T-cell (primary cell): Measurements from ENCODE around the gene SVEP1. TPM values are rescaled to one million over a fixed set of nuclear protein-coding genes. Genes with fewer than 3 reads are reported as not detected.
A peak's percentile ranks its signal among the peaks of the same experiment; 100 is the strongest.

Experiments
- ATAC-seq, 4 experiments: fragments of 200-7000 bp in 3 of 4; fragments of 150-1000 bp in 1 of 4; cut with Tn5 transposase; replicated peaks in 1 of 4; 1 replicate in 3 of 4; 2 replicates in 1 of 4; pipeline ENCODE4 v1.10.0; 2021; ENCODE audit warnings: moderate library complexity in 3 of 4, mild to moderate bottlenecking in 2 of 4, moderate number of reproducible peaks in 1 of 4
- CTCF ChIA-PET, 2 donors: fragments of 300-600 bp; sonication (Branson Sonifier 250); formaldehyde crosslinking; loops; one replicate each; lab custom pipeline; 2022; ENCODE audit warnings: antibody characterized with exemption in 2 of 2; lab: Charles Lee
- POLR2A ChIA-PET, 2 donors: fragments of 300-600 bp; sonication (Branson Sonifier 250); formaldehyde crosslinking; loops; one replicate each; lab custom pipeline; 2022; ENCODE audit warnings: antibody characterized with exemption in 2 of 2; lab: Charles Lee
- DNase-seq, 35 experiments: peaks; one replicate each; pipeline versions ENCODE4 v3.0.0 to v3.0.0-alpha.2; 2013 to 2023
- H3K27ac ChIP-seq: one replicate; pipeline ENCODE4 v1.5.1; 2013; ENCODE audit warnings: low read length
- H3K27me3 ChIP-seq, 2 experiments: replicated peaks in 1 of 2; 1 replicate in 1 of 2; 2 replicates in 1 of 2; pipeline versions ENCODE4 v1.6.1 to v1.7.0; 2013; ENCODE audit warnings: low read length in 1 of 2, mixed read lengths in 1 of 2; ENCODE audit not compliant: control insufficient read depth in 2 of 2, insufficient read depth in 2 of 2; ENCODE audit errors: extremely low read depth in 1 of 2
- H3K36me3 ChIP-seq, 2 donors: 1 replicate in 1 of 2; 2 replicates in 1 of 2; pipeline versions ENCODE4 v1.6.1 to v1.7.0; 2013; ENCODE audit warnings: low read length in 1 of 2; ENCODE audit not compliant: control insufficient read depth in 2 of 2, insufficient read depth in 1 of 2; ENCODE audit errors: extremely low read depth in 1 of 2
- H3K4me1 ChIP-seq, 2 experiments: 1 replicate in 1 of 2; 2 replicates in 1 of 2; pipeline versions ENCODE4 v1.6.1 to v1.7.0; 2013; ENCODE audit warnings: low read length in 2 of 2, mixed read lengths in 1 of 2; ENCODE audit not compliant: insufficient read depth in 2 of 2, control insufficient read depth in 1 of 2; ENCODE audit errors: extremely low read depth in 1 of 2
- H3K4me3 ChIP-seq, 2 donors: 1 replicate in 1 of 2; 2 replicates in 1 of 2; pipeline versions ENCODE4 v1.5.1 to v1.7.0; 2013; ENCODE audit warnings: mild to moderate bottlenecking in 2 of 2, low read length in 1 of 2, moderate library complexity in 1 of 2; ENCODE audit not compliant: control insufficient read depth in 1 of 2; ENCODE audit errors: extremely low read depth in 1 of 2
- H3K9me3 ChIP-seq: 2 replicates; pipeline ENCODE4 v1.7.0; 2013
- H3K27ac Mint-ChIP-seq, 2 donors: one replicate each; pipeline ENCODE4 v1.8.0; 2020 to 2021; ENCODE audit warnings: mild to moderate bottlenecking in 2 of 2, mixed read lengths in 2 of 2
- H3K27me3 Mint-ChIP-seq, 2 donors: one replicate each; pipeline ENCODE4 v1.8.0; 2021 to 2022; ENCODE audit warnings: mixed read lengths in 2 of 2
- H3K36me3 Mint-ChIP-seq: one replicate; pipeline ENCODE4 v1.8.0; 2021; ENCODE audit warnings: mixed read lengths
- H3K4me1 Mint-ChIP-seq, 3 donors: one replicate each; pipeline ENCODE4 v1.8.0; 2020 to 2022; ENCODE audit warnings: mixed read lengths in 3 of 3, mild to moderate bottlenecking in 1 of 3
- H3K4me3 Mint-ChIP-seq, 3 donors: one replicate each; pipeline ENCODE4 v1.8.0; 2020 to 2022; ENCODE audit warnings: mild to moderate bottlenecking in 3 of 3, mixed read lengths in 3 of 3, moderate library complexity in 3 of 3
- H3K9me3 Mint-ChIP-seq, 3 donors: one replicate each; pipeline ENCODE4 v1.8.0; 2020 to 2022; ENCODE audit warnings: mixed read lengths in 3 of 3
- WGBS: methylation state at CpG from one replicate; pipeline ENCODE4 v1.1.5; 2013; ENCODE audit warnings: missing lambda C conversion rate; ENCODE audit not compliant: insufficient coverage; 5-methylcytosine and 5-hydroxymethylcytosine counted together
- total RNA-seq, 35 experiments: library from RNA in 6 of 35; stranded (reverse) in 6 of 35; fragments of 120-200 nt in 1 of 35; gene quantifications; one replicate each; pipeline versions ENCODE4 v1.2.1 to v1.2.4 and lab custom pipeline; 2013 to 2026

Gene SVEP1
- total RNA-seq, 5 donors from 2014 or later (not counting 1 experiment from before 2014, with no cell fraction given) = 0.03 to 0.12 (median 0.10) TPM; not detected in 2

GRCh38 chr9:110468950-110469349 is 110.6 kb downstream of the SVEP1 start:
- CTCF ChIA-PET = no interaction called here
- no peaks in the 10 kb centered on the region for H3K9me3 Mint-ChIP-seq

GRCh38 chr9:110465190-110465589 is 114.4 kb downstream of the SVEP1 start:
- no CpG with 5 or more reads among the region's 3 CpGs for WGBS
- CTCF ChIA-PET = no interaction called here
- Mint-ChIP-seq H3K27ac (no peak overlapping the region), H3K4me3 (no peak overlapping the region), H3K27me3 (no peaks in the 10 kb centered on the region), H3K4me1 (no peaks in the 10 kb centered on the region), H3K36me3 (no peaks in the 10 kb centered on the region), H3K9me3 (no peaks in the 10 kb centered on the region)
- Histone ChIP-seq H3K36me3 (no peaks in the 10 kb centered on the region), H3K4me1 (no peaks in the 10 kb centered on the region), H3K4me3 (no peak overlapping the region), H3K9me3 (no peaks in the 10 kb centered on the region), H3K27ac (no peak overlapping the region), H3K27me3 (no peaks in the 10 kb centered on the region)
- POLR2A ChIA-PET = no interaction called here
- DNase-seq (no peak), ATAC-seq (no peak)

More at GRCh38 chr9:110468950-110469349, 110.6 kb downstream of the SVEP1 start:
- POLR2A ChIA-PET = no interaction called here
- no peak for DNase-seq
- Histone ChIP-seq H3K9me3 (no peaks in the 10 kb centered on the region), H3K27ac (no peak overlapping the region), H3K4me3 (no peak overlapping the region), H3K4me1 (no peaks in the 10 kb centered on the region), H3K36me3 (no peaks in the 10 kb centered on the region), H3K27me3 (no peaks in the 10 kb centered on the region)
- Mint-ChIP-seq H3K36me3 (no peaks in the 10 kb centered on the region), H3K4me1 (no peaks in the 10 kb centered on the region), H3K27me3 (no peaks in the 10 kb centered on the region), H3K27ac (no peak overlapping the region), H3K4me3 (no peak overlapping the region)
- ATAC-seq = no peak
- 100% methylated on average over 2 of the region's 5 CpGs for WGBS

- DNase-seq = no peak
- POLR2A ChIA-PET = no interaction called here
- CTCF ChIA-PET = no interaction called here
- Mint-ChIP-seq H3K9me3 (no peaks in the 10 kb centered on the region), H3K27ac (no peak overlapping the region), H3K36me3 (no peaks in the 10 kb centered on the region), H3K4me3 (no peak overlapping the region), H3K4me1 (no peaks in the 10 kb centered on the region), H3K27me3 (no peaks in the 10 kb centered on the region)
- no peaks in the 10 kb centered on the region for H3K27me3 ChIP-seq
- H3K27ac ChIP-seq = no peak overlapping the region
- H3K9me3 ChIP-seq = no peaks in the 10 kb centered on the region
- no peak for ATAC-seq
- no peak overlapping the region for H3K4me3 ChIP-seq
- H3K36me3 ChIP-seq = no peaks in the 10 kb centered on the region
- no CpG with 5 or more reads among the region's 1 CpG for WGBS
- H3K4me1 ChIP-seq = no peaks in the 10 kb centered on the region
Measured at GRCh38 chr9:110464321-110464720, 115.2 kb downstream of the SVEP1 start.

GRCh38 chr9:110463499-110463898 is 116.0 kb downstream of the SVEP1 start:
- Histone ChIP-seq H3K4me3 (no peak overlapping the region), H3K27me3 (no peaks in the 10 kb centered on the region), H3K9me3 (no peaks in the 10 kb centered on the region), H3K4me1 (no peaks in the 10 kb centered on the region), H3K36me3 (no peaks in the 10 kb centered on the region), H3K27ac (no peak overlapping the region)
- no CpG with 5 or more reads among the region's 3 CpGs for WGBS
- Mint-ChIP-seq H3K27ac (peak overlapping the region in 1 of 2 donors; percentile 8), H3K9me3 (no peaks in the 10 kb centered on the region), H3K27me3 (no peaks in the 10 kb centered on the region), H3K4me1 (no peaks in the 10 kb centered on the region), H3K4me3 (no peak overlapping the region), H3K36me3 (no peaks in the 10 kb centered on the region)
- POLR2A ChIA-PET = no interaction called here
- ATAC-seq = no peak
- no peak for DNase-seq
- CTCF ChIA-PET = no interaction called here

- Histone ChIP-seq H3K4me1 (no peaks in the 10 kb centered on the region), H3K27ac (no peak overlapping the region), H3K27me3 (no peaks in the 10 kb centered on the region), H3K4me3 (no peak overlapping the region), H3K9me3 (no peaks in the 10 kb centered on the region), H3K36me3 (no peaks in the 10 kb centered on the region)
- ATAC-seq = no peak
- H3K4me3 Mint-ChIP-seq = no peak overlapping the region
- WGBS = 60% methylated on average over 1 of the region's 3 CpGs
- ChIA-PET CTCF (no interaction called here), POLR2A (no interaction called here)
- H3K27me3 Mint-ChIP-seq = no peaks in the 10 kb centered on the region
- H3K4me1 Mint-ChIP-seq = no peaks in the 10 kb centered on the region
- H3K9me3 Mint-ChIP-seq = no peaks in the 10 kb centered on the region
- no peaks in the 10 kb centered on the region for H3K36me3 Mint-ChIP-seq
- no peak for DNase-seq
- no peak overlapping the region for H3K27ac Mint-ChIP-seq
Measured at GRCh38 chr9:110457245-110457644, 122.3 kb downstream of the SVEP1 start.

- no peak overlapping the region for H3K27ac Mint-ChIP-seq
- Histone ChIP-seq H3K27me3 (no peaks in the 10 kb centered on the region), H3K36me3 (no peaks in the 10 kb centered on the region), H3K4me3 (no peak overlapping the region), H3K9me3 (no peaks in the 10 kb centered on the region), H3K27ac (no peak overlapping the region), H3K4me1 (no peaks in the 10 kb centered on the region)
- H3K36me3 Mint-ChIP-seq = no peaks in the 10 kb centered on the region
- no CpG with 5 or more reads among the region's 1 CpG for WGBS
- ATAC-seq (no peak), DNase-seq (no peak)
- CTCF ChIA-PET = no interaction called here
- no peaks in the 10 kb centered on the region for H3K4me1 Mint-ChIP-seq
- H3K27me3 Mint-ChIP-seq = no peaks in the 10 kb centered on the region
- no peaks in the 10 kb centered on the region for H3K9me3 Mint-ChIP-seq
- H3K4me3 Mint-ChIP-seq = no peak overlapping the region
- POLR2A ChIA-PET = no interaction called here
Measured at GRCh38 chr9:110456681-110457080, 122.9 kb downstream of the SVEP1 start.

GRCh38 chr9:110455860-110456259 is 123.7 kb downstream of the SVEP1 start:
- H3K9me3 Mint-ChIP-seq = no peaks in the 10 kb centered on the region
- H3K4me1 Mint-ChIP-seq = no peaks in the 10 kb centered on the region
- ATAC-seq (no peak), DNase-seq (no peak)
- no peak overlapping the region for H3K27ac ChIP-seq
- no peaks in the 10 kb centered on the region for H3K4me1 ChIP-seq
- POLR2A ChIA-PET = no interaction called here
- H3K9me3 ChIP-seq = no peaks in the 10 kb centered on the region
- no peak overlapping the region for H3K27ac Mint-ChIP-seq
- no peak overlapping the region for H3K4me3 ChIP-seq
- H3K27me3 Mint-ChIP-seq = no peaks in the 10 kb centered on the region
- H3K36me3 ChIP-seq = no peaks in the 10 kb centered on the region
- no peak overlapping the region for H3K4me3 Mint-ChIP-seq
- CTCF ChIA-PET = no interaction called here
- H3K27me3 ChIP-seq = no peaks in the 10 kb centered on the region
- no peaks in the 10 kb centered on the region for H3K36me3 Mint-ChIP-seq
